Mesothelial cell of epicardium (in vitro differentiated cells): ENCODE measurements around the gene TBC1D28. TPM values are rescaled to one million over a fixed set of nuclear protein-coding genes. Genes with fewer than 3 reads are reported as not detected.
"Not testable (repeated sequence)": the region's sequence is repeated elsewhere in the genome, so short reads cannot be mapped to it uniquely, and the experiment has no call there.

Source experiments
- DNase-seq, 2 experiments: peaks; one replicate each; pipeline ENCODE4 v3.0.0; 2021; ENCODE audit warnings: low spot score in 2 of 2; ENCODE audit not compliant: unreplicated experiment in 2 of 2
- H3K27ac Mint-ChIP-seq: 2 replicates; pipeline ENCODE4 v1.8.0; 2021; ENCODE audit warnings: mixed read lengths
- H3K27me3 Mint-ChIP-seq: 2 replicates; pipeline ENCODE4 v1.8.0; 2021; ENCODE audit warnings: low read depth, mixed read lengths
- H3K36me3 Mint-ChIP-seq: 2 replicates; pipeline ENCODE4 v1.8.0; 2021; ENCODE audit warnings: mixed read lengths
- H3K4me1 Mint-ChIP-seq: 2 replicates; pipeline ENCODE4 v1.8.0; 2021; ENCODE audit warnings: mixed read lengths
- H3K4me3 Mint-ChIP-seq: 2 replicates; pipeline ENCODE4 v1.8.0; 2021; ENCODE audit warnings: mild to moderate bottlenecking, moderate library complexity, mixed read lengths
- H3K9me3 Mint-ChIP-seq: 2 replicates; pipeline ENCODE4 v1.8.0; 2021; ENCODE audit warnings: mixed read lengths
- total RNA-seq: library from RNA; stranded (reverse); gene quantifications from 3 replicates; pipeline ENCODE4 v1.2.1, GENCODE V29; 2021

TBC1D28 gene
- 0.18 to 0.52 TPM (median 0.45 TPM) in 3 replicates for total RNA-seq

- not testable (repeated sequence) for DNase-seq, H3K27me3 Mint-ChIP-seq, H3K4me1 Mint-ChIP-seq, H3K27ac Mint-ChIP-seq, H3K9me3 Mint-ChIP-seq, H3K4me3 Mint-ChIP-seq, H3K36me3 Mint-ChIP-seq
Measured at GRCh38 chr17:18644291-18644690, at the start of gene TBC1D28. TSS of gene TBC1D28 (minus strand) at chr17:18644391. CDS start at chr17:18641352, 3,039 bp downstream.

GRCh38 chr17:18682668-18683067 is 38.5 kb upstream of the TBC1D28 start:
- not testable (repeated sequence) for H3K27me3 Mint-ChIP-seq, H3K4me1 Mint-ChIP-seq, DNase-seq, H3K9me3 Mint-ChIP-seq
- Mint-ChIP-seq H3K4me3 (peak overlapping the region; percentile 77), H3K36me3 (peaks cover 18% of the 10 kb centered on the region), H3K27ac (peak overlapping the region; percentile 26)

- peak; percentile 56 to 74 for DNase-seq
- Mint-ChIP-seq H3K27ac (peak within 1 kb of the TSS; percentile 75), H3K4me3 (peak within 1 kb of the TSS; percentile 77), H3K36me3 (peaks cover 22% of the 10 kb centered on the region)
- H3K4me1 Mint-ChIP-seq, H3K9me3 Mint-ChIP-seq, H3K27me3 Mint-ChIP-seq: not testable (repeated sequence)
Measured at GRCh38 chr17:18681767-18682571, 37.8 kb upstream of the TBC1D28 start, which contains the start of gene FOXO3B. TSS of gene FOXO3B (minus strand) at chr17:18682314. CDS start at chr17:18681651, 663 bp downstream.

GRCh38 chr17:18677381-18677780 is 33.2 kb upstream of the TBC1D28 start:
- H3K27ac Mint-ChIP-seq, DNase-seq, H3K4me1 Mint-ChIP-seq, H3K4me3 Mint-ChIP-seq, H3K27me3 Mint-ChIP-seq: not testable (repeated sequence)
- peaks cover 20% of the 10 kb centered on the region for H3K9me3 Mint-ChIP-seq
- H3K36me3 Mint-ChIP-seq: peaks cover 45% of the 10 kb centered on the region

- Mint-ChIP-seq H3K9me3 (peaks cover 20% of the 10 kb centered on the region), H3K36me3 (peaks cover 48% of the 10 kb centered on the region)
- H3K27me3 Mint-ChIP-seq, DNase-seq, H3K27ac Mint-ChIP-seq, H3K4me3 Mint-ChIP-seq, H3K4me1 Mint-ChIP-seq: not testable (repeated sequence)
Measured at GRCh38 chr17:18676928-18677327, 32.7 kb upstream of the TBC1D28 start.

GRCh38 chr17:18672395-18673227 is 28.4 kb upstream of the TBC1D28 start:
- not testable (repeated sequence) for H3K4me1 Mint-ChIP-seq, H3K4me3 Mint-ChIP-seq, H3K27me3 Mint-ChIP-seq, DNase-seq, H3K27ac Mint-ChIP-seq
- H3K9me3 Mint-ChIP-seq: peaks cover 35% of the 10 kb centered on the region
- H3K36me3 Mint-ChIP-seq: peaks cover 61% of the 10 kb centered on the region

GRCh38 chr17:18668625-18669024 is 24.4 kb upstream of the TBC1D28 start:
- H3K4me3 Mint-ChIP-seq, H3K27ac Mint-ChIP-seq, DNase-seq, H3K4me1 Mint-ChIP-seq, H3K27me3 Mint-ChIP-seq: not testable (repeated sequence)
- Mint-ChIP-seq H3K9me3 (peaks cover 32% of the 10 kb centered on the region), H3K36me3 (peaks cover 47% of the 10 kb centered on the region)

GRCh38 chr17:18667535-18667934 is 23.3 kb upstream of the TBC1D28 start:
- H3K27ac Mint-ChIP-seq, DNase-seq, H3K4me3 Mint-ChIP-seq, H3K27me3 Mint-ChIP-seq, H3K4me1 Mint-ChIP-seq: not testable (repeated sequence)
- Mint-ChIP-seq H3K9me3 (peaks cover 41% of the 10 kb centered on the region), H3K36me3 (peaks cover 45% of the 10 kb centered on the region)

- not testable (repeated sequence) for H3K27ac Mint-ChIP-seq, H3K27me3 Mint-ChIP-seq, H3K4me1 Mint-ChIP-seq, DNase-seq, H3K4me3 Mint-ChIP-seq
- H3K9me3 Mint-ChIP-seq: peaks cover 46% of the 10 kb centered on the region
- peaks cover 48% of the 10 kb centered on the region for H3K36me3 Mint-ChIP-seq
Measured at GRCh38 chr17:18666326-18666725, 22.1 kb upstream of the TBC1D28 start.

GRCh38 chr17:18661924-18662624 is 17.9 kb upstream of the TBC1D28 start:
- not testable (repeated sequence) for DNase-seq, H3K27ac Mint-ChIP-seq, H3K4me3 Mint-ChIP-seq, H3K4me1 Mint-ChIP-seq, H3K27me3 Mint-ChIP-seq
- Mint-ChIP-seq H3K36me3 (peaks cover 17% of the 10 kb centered on the region), H3K9me3 (peaks cover 31% of the 10 kb centered on the region)

GRCh38 chr17:18650094-18650493 is 5.9 kb upstream of the TBC1D28 start:
- not testable (repeated sequence) for H3K9me3 Mint-ChIP-seq, H3K4me3 Mint-ChIP-seq, H3K27me3 Mint-ChIP-seq, DNase-seq, H3K27ac Mint-ChIP-seq, H3K36me3 Mint-ChIP-seq, H3K4me1 Mint-ChIP-seq

GRCh38 chr17:18643124-18643523 is 1.1 kb downstream of the TBC1D28 start:
- not testable (repeated sequence) for H3K9me3 Mint-ChIP-seq, DNase-seq, H3K36me3 Mint-ChIP-seq, H3K27me3 Mint-ChIP-seq, H3K4me1 Mint-ChIP-seq, H3K4me3 Mint-ChIP-seq, H3K27ac Mint-ChIP-seq

- peaks cover 17% of the 10 kb centered on the region for H3K27me3 Mint-ChIP-seq
- H3K27ac Mint-ChIP-seq, H3K4me3 Mint-ChIP-seq, DNase-seq, H3K9me3 Mint-ChIP-seq, H3K36me3 Mint-ChIP-seq, H3K4me1 Mint-ChIP-seq: not testable (repeated sequence)
Measured at GRCh38 chr17:18638357-18638756, 5.8 kb downstream of the TBC1D28 start.
